Parathyroid adenoma (tissue), 2 donors: ENCODE results near the gene PHEX.

Experiments used
- H2AFZ ChIP-seq: fragments of 300-600 bp; sonication (generic); one replicate; pipeline ENCODE4 v1.7.0; 2017; ENCODE audit warnings: antibody characterized with exemption, mild to moderate bottlenecking
- H3K27ac ChIP-seq: fragments of 300-600 bp; sonication (generic); one replicate; pipeline ENCODE4 v1.7.0; 2017
- H3K27me3 ChIP-seq: fragments of 300-600 bp; sonication (generic); one replicate; pipeline ENCODE4 v1.7.0; 2017; ENCODE audit warnings: low read length; ENCODE audit not compliant: control insufficient read depth, insufficient read depth
- H3K36me3 ChIP-seq: fragments of 300-600 bp; sonication (generic); one replicate; pipeline ENCODE4 v1.7.0; 2017; ENCODE audit warnings: low read length; ENCODE audit not compliant: control insufficient read depth, insufficient read depth
- H3K4me1 ChIP-seq: fragments of 300-600 bp; sonication (generic); one replicate; pipeline ENCODE4 v1.7.0; 2017; ENCODE audit warnings: control low read depth
- H3K4me2 ChIP-seq: fragments of 300-600 bp; sonication (generic); one replicate; pipeline ENCODE4 v1.7.0; 2017; ENCODE audit warnings: low read length
- H3K4me3 ChIP-seq: fragments of 300-600 bp; sonication (generic); one replicate; pipeline ENCODE4 v1.7.0; 2017; ENCODE audit warnings: low read depth, low read length
- H3K79me2 ChIP-seq: fragments of 300-600 bp; sonication (generic); one replicate; pipeline ENCODE4 v1.7.0; 2017; ENCODE audit warnings: control low read depth
- H3K9ac ChIP-seq: fragments of 300-600 bp; sonication (generic); one replicate; pipeline ENCODE4 v1.7.0; 2017; ENCODE audit warnings: mild to moderate bottlenecking
- H3K9me3 ChIP-seq: fragments of 300-600 bp; sonication (generic); one replicate; pipeline ENCODE4 v1.7.0; 2017; ENCODE audit warnings: low read length; ENCODE audit not compliant: control insufficient read depth
- TF ChIP-seq, protein P1 (sequence below): fragments of 300-600 bp; sonication (generic); IDR thresholded peaks from one replicate; pipeline ENCODE4 v1.7.0; 2017; ENCODE audit warnings: antibody characterized with exemption, mild to moderate bottlenecking
- donor health status: primary hyperparathyroidism.

PHEX gene

DNA sequence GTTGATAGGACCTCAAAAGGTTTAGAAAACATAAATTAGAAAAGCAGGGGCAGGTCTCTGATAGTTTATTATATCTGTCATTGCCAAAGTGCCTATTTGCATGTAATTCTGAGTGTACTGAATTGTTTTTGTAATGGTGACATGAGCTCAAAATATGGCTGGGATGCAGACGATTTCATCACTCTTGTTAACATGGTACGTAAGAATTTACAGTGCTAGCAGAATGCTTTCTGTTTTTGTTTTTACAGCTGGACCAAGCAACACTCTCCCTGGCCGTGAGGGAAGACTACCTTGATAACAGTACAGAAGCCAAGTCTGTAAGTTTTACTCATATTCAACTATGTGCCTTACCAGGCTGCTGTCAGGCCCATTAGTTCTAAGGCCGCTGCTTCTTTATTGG lies 58.1 kb downstream of the PHEX start:
- Histone ChIP-seq H2AFZ (no peak overlapping the region), H3K9me3 (no peaks in the 10 kb centered on the region), H3K27me3 (no peaks in the 10 kb centered on the region), H3K4me3 (no peak overlapping the region), H3K27ac (no peak overlapping the region), H3K4me1 (no peaks in the 10 kb centered on the region), H3K9ac (no peak overlapping the region), H3K79me2 (no peaks in the 10 kb centered on the region), H3K4me2 (no peak overlapping the region), H3K36me3 (no peaks in the 10 kb centered on the region)
- TF ChIP-seq, protein P1, sequence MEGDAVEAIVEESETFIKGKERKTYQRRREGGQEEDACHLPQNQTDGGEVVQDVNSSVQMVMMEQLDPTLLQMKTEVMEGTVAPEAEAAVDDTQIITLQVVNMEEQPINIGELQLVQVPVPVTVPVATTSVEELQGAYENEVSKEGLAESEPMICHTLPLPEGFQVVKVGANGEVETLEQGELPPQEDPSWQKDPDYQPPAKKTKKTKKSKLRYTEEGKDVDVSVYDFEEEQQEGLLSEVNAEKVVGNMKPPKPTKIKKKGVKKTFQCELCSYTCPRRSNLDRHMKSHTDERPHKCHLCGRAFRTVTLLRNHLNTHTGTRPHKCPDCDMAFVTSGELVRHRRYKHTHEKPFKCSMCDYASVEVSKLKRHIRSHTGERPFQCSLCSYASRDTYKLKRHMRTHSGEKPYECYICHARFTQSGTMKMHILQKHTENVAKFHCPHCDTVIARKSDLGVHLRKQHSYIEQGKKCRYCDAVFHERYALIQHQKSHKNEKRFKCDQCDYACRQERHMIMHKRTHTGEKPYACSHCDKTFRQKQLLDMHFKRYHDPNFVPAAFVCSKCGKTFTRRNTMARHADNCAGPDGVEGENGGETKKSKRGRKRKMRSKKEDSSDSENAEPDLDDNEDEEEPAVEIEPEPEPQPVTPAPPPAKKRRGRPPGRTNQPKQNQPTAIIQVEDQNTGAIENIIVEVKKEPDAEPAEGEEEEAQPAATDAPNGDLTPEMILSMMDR, result no peak

DNA sequence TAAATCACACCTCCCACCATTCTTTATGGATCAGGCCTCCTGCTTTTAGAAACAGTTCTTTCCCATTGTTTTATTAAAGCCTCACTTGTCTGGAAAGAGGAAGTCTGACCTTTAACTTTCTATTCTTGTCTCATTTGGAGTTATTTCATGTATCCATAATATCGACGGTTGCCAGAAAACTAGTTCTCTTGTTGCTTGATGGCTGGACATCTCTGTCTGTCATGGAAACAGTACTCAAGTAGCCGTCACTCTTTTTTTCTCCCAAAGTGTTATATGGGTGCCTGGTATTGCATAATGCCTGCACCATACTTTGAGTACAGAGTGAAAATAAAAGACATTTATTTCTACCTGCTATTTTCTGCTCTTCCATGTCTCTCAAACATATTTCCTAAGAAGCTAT lies 61.4 kb downstream of the PHEX start:
- H3K9me3 ChIP-seq, result no peaks in the 10 kb centered on the region
- no peaks in the 10 kb centered on the region for H3K36me3 ChIP-seq
- TF ChIP-seq, protein P1, result no peak
- no peak overlapping the region for H3K9ac ChIP-seq
- no peak overlapping the region for H3K27ac ChIP-seq
- no peak overlapping the region for H3K4me3 ChIP-seq
- H3K4me1 ChIP-seq, result no peaks in the 10 kb centered on the region
- no peak overlapping the region for H3K4me2 ChIP-seq
- no peaks in the 10 kb centered on the region for H3K27me3 ChIP-seq
- no peaks in the 10 kb centered on the region for H3K79me2 ChIP-seq
- H2AFZ ChIP-seq, result no peak overlapping the region

DNA sequence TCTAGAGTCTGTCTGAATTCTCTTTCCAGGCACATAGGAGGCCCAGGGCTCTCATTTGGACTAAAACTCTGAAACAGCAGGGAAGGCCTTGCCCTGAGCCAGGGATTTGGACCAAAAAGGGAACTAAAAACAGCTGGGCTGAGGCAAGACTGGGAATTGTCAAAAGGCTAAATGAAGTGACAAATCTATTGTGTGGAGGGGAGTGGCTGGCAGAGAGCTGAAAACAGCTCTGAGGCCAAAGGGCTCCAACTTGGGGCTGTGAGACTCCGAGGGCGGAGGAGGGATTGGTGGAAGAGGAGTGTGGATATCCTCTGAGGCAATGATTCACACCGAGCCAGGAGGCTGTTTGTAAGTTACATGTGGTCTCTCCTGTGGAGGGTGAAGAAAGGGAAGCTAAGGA lies 63.2 kb downstream of the PHEX start:
- Histone ChIP-seq H3K79me2 (no peaks in the 10 kb centered on the region), H3K27me3 (no peaks in the 10 kb centered on the region), H3K27ac (no peak overlapping the region), H3K9ac (no peak overlapping the region), H3K4me1 (no peaks in the 10 kb centered on the region), H3K4me3 (no peak overlapping the region), H3K36me3 (no peaks in the 10 kb centered on the region), H2AFZ (no peak overlapping the region), H3K9me3 (no peaks in the 10 kb centered on the region), H3K4me2 (no peak overlapping the region)
- TF ChIP-seq, protein P1, result no peak

DNA sequence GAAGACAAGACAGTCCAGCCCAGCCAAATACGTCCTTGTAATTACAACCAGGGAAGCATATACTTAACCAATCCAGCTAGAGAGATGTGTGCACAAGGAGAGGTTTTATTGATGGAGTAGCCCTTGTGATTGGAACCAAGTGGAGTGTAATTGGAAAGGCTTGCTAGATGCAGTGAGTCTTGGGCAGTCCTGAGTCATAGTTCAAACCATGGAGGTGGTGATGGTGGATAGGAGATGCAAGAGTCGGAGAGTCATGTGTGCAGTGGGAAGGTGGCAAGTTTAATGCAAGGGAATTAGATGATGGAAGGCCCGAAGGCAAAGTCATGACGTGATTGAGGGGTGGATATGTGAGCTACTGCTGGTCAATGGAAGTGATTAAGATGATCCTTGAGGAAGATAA lies 63.7 kb downstream of the PHEX start:
- H2AFZ ChIP-seq, result no peak overlapping the region
- H3K4me3 ChIP-seq, result no peak overlapping the region
- no peaks in the 10 kb centered on the region for H3K4me1 ChIP-seq
- no peak overlapping the region for H3K27ac ChIP-seq
- no peaks in the 10 kb centered on the region for H3K79me2 ChIP-seq
- H3K27me3 ChIP-seq, result no peaks in the 10 kb centered on the region
- TF ChIP-seq, protein P1, result no peak
- no peak overlapping the region for H3K9ac ChIP-seq
- H3K9me3 ChIP-seq, result no peaks in the 10 kb centered on the region
- H3K36me3 ChIP-seq, result no peaks in the 10 kb centered on the region
- H3K4me2 ChIP-seq, result no peak overlapping the region

DNA sequence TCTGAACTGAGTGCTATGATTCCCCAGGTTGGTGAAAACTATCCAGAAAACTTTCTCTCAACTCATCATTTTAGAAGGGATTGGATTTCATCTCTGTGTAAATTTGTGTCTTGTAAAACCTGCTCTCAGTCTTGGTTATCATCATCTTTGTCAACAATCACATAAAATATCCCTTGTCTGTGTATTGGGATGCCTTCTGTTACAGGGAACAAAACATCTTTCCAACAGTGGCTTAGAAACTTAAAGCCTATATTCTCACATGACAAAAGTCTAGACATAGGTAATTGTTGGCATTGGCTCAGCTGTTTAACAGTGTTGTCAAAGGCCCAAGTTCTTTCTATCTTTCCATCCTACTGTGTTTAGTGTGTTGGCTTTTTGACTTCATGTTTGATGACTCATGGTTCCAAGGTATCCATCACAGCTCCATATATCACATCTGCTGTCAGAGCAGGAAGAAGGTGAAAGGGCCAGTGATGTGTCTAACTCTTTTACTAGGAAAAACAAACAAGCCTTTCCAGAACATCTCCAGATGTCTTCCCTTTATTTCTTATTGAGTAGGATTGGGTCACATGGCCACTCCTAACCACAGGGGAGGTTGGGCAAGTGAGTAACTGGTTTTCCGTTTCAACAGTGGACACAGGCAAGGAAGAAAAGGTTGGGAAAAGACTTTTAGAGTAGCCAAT lies 65.0 kb downstream of the PHEX start:
- TF ChIP-seq, protein P1, result no peak
- H3K4me2 ChIP-seq, result no peak overlapping the region
- H2AFZ ChIP-seq, result no peak overlapping the region
- H3K9ac ChIP-seq, result no peak overlapping the region
- H3K4me3 ChIP-seq, result no peak overlapping the region
- no peak overlapping the region for H3K27ac ChIP-seq
- no peaks in the 10 kb centered on the region for H3K27me3 ChIP-seq
- no peaks in the 10 kb centered on the region for H3K4me1 ChIP-seq
- no peaks in the 10 kb centered on the region for H3K79me2 ChIP-seq
- no peaks in the 10 kb centered on the region for H3K9me3 ChIP-seq
- no peaks in the 10 kb centered on the region for H3K36me3 ChIP-seq
